ENCODE data around the gene DEFB123.

The DEFB123 gene

DNA sequence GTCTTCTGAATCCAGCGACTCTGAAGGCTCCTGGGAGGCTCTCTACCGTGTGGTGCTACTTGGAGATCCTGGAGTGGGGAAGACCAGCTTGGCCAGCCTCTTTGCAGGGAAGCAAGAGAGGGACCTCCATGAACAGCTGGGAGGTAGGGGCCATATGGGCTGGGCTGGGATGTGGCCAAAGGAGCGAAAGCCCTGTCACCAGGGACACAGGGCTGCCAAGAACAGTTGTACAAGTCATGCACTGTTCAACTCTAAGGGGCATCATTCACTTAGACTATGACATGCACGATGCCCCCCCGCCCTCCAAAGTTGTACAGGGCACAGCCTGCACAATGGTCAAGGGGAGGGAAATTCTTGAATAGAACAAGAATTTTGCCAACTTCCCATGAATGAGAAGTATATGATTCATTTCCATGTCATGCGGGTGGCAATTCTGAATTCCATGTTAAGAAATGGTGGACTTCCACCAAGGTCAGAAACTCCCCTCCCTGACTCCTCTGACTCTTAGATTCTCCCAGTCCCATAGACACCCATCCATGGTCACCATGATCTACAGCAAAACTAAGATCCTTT is 36.3 kb downstream of the DEFB123 start:
- H3K4me3 ChIP-seq (ENCODE audit: low read depth, low read length), result no peak overlapping the region
- H3K36me3 ChIP-seq, result no peaks in the 10 kb centered on the region
- H3K4me1 ChIP-seq, result no peaks in the 10 kb centered on the region
- no peaks in the 10 kb centered on the region; the same call in 1 of the 2 replicates for H3K9me3 ChIP-seq
- H3K27me3 ChIP-seq, result peaks cover 41% of the 10 kb centered on the region
- TF ChIP-seq CTCF (IDR thresholded peaks at IDR 0.05; ENCODE audit: low read depth, low read length), result no peak
- DNase-seq, result no peak

- Histone ChIP-seq H3K27me3 (peaks cover 29% of the 10 kb centered on the region), H3K4me3 (ENCODE audit: low read depth, low read length) (no peak overlapping the region), H3K4me1 (no peaks in the 10 kb centered on the region), H3K9me3 (0 out of 2 replicates have a peak, but pooled peaks cover 3% of the 10 kb centered on the region), H3K36me3 (no peaks in the 10 kb centered on the region)
- peak; percentile 40 for DNase-seq
- no peak for TF ChIP-seq CTCF (IDR thresholded peaks at IDR 0.05; ENCODE audit: low read depth, low read length)
Observed at GRCh38 chr20:31484001-31484400, 43.6 kb downstream of the DEFB123 start.

DNA sequence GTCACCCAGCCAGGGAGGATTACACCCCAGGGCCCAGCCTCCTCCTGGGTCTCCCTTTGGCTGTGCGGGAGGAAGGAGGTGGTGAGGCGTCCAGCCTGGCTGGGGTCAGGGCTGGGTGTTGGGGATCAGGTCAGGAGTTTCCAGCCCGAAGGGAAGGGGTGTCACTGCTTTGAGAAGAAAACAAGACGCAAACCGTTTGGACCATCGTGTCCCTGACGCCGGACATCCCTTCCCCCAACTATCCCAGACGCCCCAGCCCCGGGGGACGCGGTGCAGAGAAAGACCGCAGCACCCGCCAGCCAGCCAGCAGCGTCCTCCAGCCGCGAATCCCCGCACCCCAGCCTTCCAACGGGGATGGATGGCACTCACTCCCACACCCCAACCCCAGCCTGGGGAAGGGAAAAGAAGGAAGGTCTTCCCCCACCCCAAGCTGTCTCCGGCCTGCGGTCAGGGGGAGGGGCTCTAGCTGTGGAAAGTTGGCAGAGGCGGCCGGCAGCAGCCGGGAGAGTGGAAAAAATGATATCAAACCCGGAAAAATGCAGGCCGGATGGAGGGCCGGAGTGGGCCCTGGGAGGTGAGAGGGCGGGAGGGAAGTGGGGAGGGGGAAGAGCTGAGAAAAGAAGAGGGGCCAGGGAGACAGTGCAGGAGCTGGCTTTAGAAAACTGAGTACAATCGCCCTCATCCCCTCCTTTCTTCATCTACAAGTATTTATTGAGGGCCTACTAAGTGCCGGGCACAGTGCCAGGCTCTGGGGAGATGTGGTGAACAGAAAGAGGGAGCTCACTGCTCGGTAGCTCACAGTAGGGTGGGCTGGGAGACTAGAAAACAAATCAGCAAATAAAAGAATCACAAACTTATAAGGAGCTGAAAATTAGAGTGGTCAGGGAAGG is 45.3 kb downstream of the DEFB123 start:
- Histone ChIP-seq H3K36me3 (no peaks in the 10 kb centered on the region), H3K9me3 (0 out of 2 replicates have a peak, but pooled peaks cover 3% of the 10 kb centered on the region), H3K4me1 (no peaks in the 10 kb centered on the region), H3K4me3 (ENCODE audit: low read depth, low read length) (peak overlapping the region; percentile 1; the same call in 1 of the 2 replicates), H3K27me3 (peaks cover 26% of the 10 kb centered on the region)
- DNase-seq, result no peak
- TF ChIP-seq CTCF (IDR thresholded peaks at IDR 0.05; ENCODE audit: low read depth, low read length), result no peak

- peaks cover 26% of the 10 kb centered on the region for H3K27me3 ChIP-seq
- no peak overlapping the region for H3K4me3 ChIP-seq (ENCODE audit: low read depth, low read length)
- no peak for DNase-seq
- no peaks in the 10 kb centered on the region for H3K4me1 ChIP-seq
- no peaks in the 10 kb centered on the region for H3K36me3 ChIP-seq
- 0 out of 2 replicates have a peak, but pooled peaks cover 3% of the 10 kb centered on the region for H3K9me3 ChIP-seq
- TF ChIP-seq CTCF (IDR thresholded peaks at IDR 0.05; ENCODE audit: low read depth, low read length), result no peak
Observed at GRCh38 chr20:31488115-31488514, 47.7 kb downstream of the DEFB123 start.

DNA sequence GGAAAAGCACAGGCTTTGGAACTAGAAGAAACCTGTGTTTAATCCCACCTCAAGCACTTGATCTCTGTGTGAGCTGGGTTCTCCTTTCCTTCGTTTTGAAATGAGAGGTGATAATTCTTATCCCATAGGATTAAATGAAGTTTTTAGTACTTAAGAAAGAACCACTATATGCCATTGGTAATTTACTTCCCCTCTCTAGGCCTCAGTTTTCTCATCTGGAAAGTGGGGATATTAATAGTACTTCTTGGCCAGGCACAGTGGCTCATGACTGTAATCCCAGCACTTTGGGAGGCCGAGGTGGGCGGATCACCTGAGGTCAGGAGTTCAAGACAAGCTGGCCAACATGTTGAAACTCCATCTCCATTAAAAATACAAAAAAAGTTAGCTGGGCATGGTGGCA is 48.7 kb downstream of the DEFB123 start:
- TF ChIP-seq CTCF (IDR thresholded peaks at IDR 0.05; ENCODE audit: low read depth, low read length), result no peak
- no peak for DNase-seq
- Histone ChIP-seq H3K27me3 (peaks cover 23% of the 10 kb centered on the region), H3K36me3 (no peaks in the 10 kb centered on the region), H3K9me3 (0 out of 2 replicates have a peak, but pooled peaks cover 2% of the 10 kb centered on the region), H3K4me1 (no peaks in the 10 kb centered on the region), H3K4me3 (ENCODE audit: low read depth, low read length) (no peak overlapping the region)

GRCh38 chr20:31490752-31491151 is 50.3 kb downstream of the DEFB123 start:
- no peaks in the 10 kb centered on the region for H3K9me3 ChIP-seq
- H3K36me3 ChIP-seq, result no peaks in the 10 kb centered on the region
- no peak for DNase-seq
- no peak for TF ChIP-seq CTCF (IDR thresholded peaks at IDR 0.05; ENCODE audit: low read depth, low read length)
- H3K4me3 ChIP-seq (ENCODE audit: low read depth, low read length), result no peak overlapping the region
- peaks cover 12% of the 10 kb centered on the region for H3K27me3 ChIP-seq
- no peaks in the 10 kb centered on the region for H3K4me1 ChIP-seq

Data from BE2C (cell line).